Ureter (tissue), 1 donor: ENCODE data around the gene ZNF488. TPM values are rescaled to one million over a fixed set of nuclear protein-coding genes. Genes with fewer than 3 reads are reported as not detected.

ENCODE experiments used
- total RNA-seq: library from RNA; stranded (reverse); gene quantifications from one replicate; pipeline ENCODE4 v1.2.4, GENCODE V29; 2023
- donor health status: DM: yes; HTN: yes; CAD: no.

Gene ZNF488
- total RNA-seq, 1 donor from 2014 or later = 1.8 TPM

Other genes starting within 250 kb of the ZNF488 start
- 1.5 TPM for gene GDF10, start 84.1 kb downstream of the ZNF488 start, total RNA-seq
- gene GDF2, start 61.8 kb downstream of the ZNF488 start, total RNA-seq = not detected
- not detected for gene RBP3, start 35.9 kb downstream of the ZNF488 start, total RNA-seq
- 137 TPM for gene ANXA8, start 99.8 kb upstream of the ZNF488 start, total RNA-seq
- not detected for gene FAM25G, start 107.4 kb upstream of the ZNF488 start, total RNA-seq
- gene AGAP9, start 139.3 kb upstream of the ZNF488 start, total RNA-seq = 23.5 TPM